K562 (cell line): ENCODE results near the gene OVCA2. TPM values are rescaled to one million over a fixed set of nuclear protein-coding genes. Genes with fewer than 3 reads are reported as not detected.
A peak's percentile ranks its signal among the peaks of the same experiment; 100 is the strongest.

Source experiments
- BRF1 ChIP-seq: IDR thresholded peaks from 3 replicates; pipeline ENCODE4 v1.6.1; 2011; ENCODE audit warnings: borderline replicate concordance, mild to moderate bottlenecking; ENCODE audit not compliant: insufficient read length; ENCODE audit errors: extremely low read depth
- CBX1 ChIP-seq: sonication (generic); IDR thresholded peaks from 2 replicates; pipeline ENCODE4 v1.6.1; 2016; ENCODE audit warnings: antibody characterized with exemption, low read depth, mild to moderate bottlenecking
- ELF2 ChIP-seq: fragments of 250-450 bp; sonication (Bioruptor Pico); IDR thresholded peaks from 2 replicates; pipeline ENCODE4 v1.5.0; 2021; ENCODE audit warnings: mild to moderate bottlenecking
- GTF2F1 ChIP-seq: IDR thresholded peaks from 2 replicates; pipeline ENCODE4 v1.6.1; 2011; ENCODE audit warnings: low read depth, low read length, improper control_type of control experiment
- JUND ChIP-seq, 2 experiments: IDR thresholded peaks; 2 replicates in 1 of 2; 3 replicates in 1 of 2; pipeline ENCODE4 v1.6.1; 2011; ENCODE audit warnings: borderline replicate concordance in 2 of 2, low read depth in 2 of 2, low read length in 2 of 2, improper control_type of control experiment in 1 of 2, missing biosample characterization in 1 of 2, missing genetic modification characterization in 1 of 2, missing genetic modification reagents in 1 of 2
- NFRKB ChIP-seq: fragments of 450-650 bp; IDR thresholded peaks from 2 replicates; pipeline ENCODE4 v1.6.1; 2016; ENCODE audit warnings: low read depth
- ZNF263 ChIP-seq: sonication (generic); formaldehyde crosslinking; IDR thresholded peaks from 2 replicates; pipeline ENCODE4 v1.8.0; 2022; ENCODE audit warnings: mild to moderate bottlenecking, missing genetic modification reagents, borderline replicate concordance
- ZNF311 ChIP-seq: fragments of 250-450 bp; sonication (Bioruptor Pico); IDR thresholded peaks from 2 replicates; pipeline ENCODE4 v1.4.0; 2020; ENCODE audit warnings: mild to moderate bottlenecking, moderate library complexity
- ZNF583 ChIP-seq: fragments of 250-450 bp; sonication (Bioruptor Pico); IDR thresholded peaks from 2 replicates; pipeline ENCODE4 v1.4.0; 2020
- polyA plus RNA-seq, 8 experiments: library from polyadenylated mRNA; depleted of rRNA in 4 of 8; stranded (reverse) in 5 of 8; unstranded in 3 of 8; fragments of >200 nt; fragmentation: Nextera tagmentation in 2 of 8; fragmentation: Illumina TruSeq in 1 of 8; extraction: Ambion mirVana in 2 of 8; extraction: Trizol in 1 of 8; gene quantifications; 2 replicates each; pipeline versions ENCODE4 v1.2.1 to v1.2.3, GENCODE V29; 2011 to 2014; ENCODE audit warnings: inconsistent platforms in 1 of 8, missing spikeins in 1 of 8
- total RNA-seq, 7 experiments: library from RNA; depleted of rRNA in 6 of 7; stranded (reverse); fragments of >200 nt in 6 of 7; fragmentation: Illumina TruSeq in 2 of 7; extraction: Trizol in 2 of 7; gene quantifications; 2 replicates each; pipeline versions ENCODE4 v1.2.1 to v1.2.3, GENCODE V29; 2011 to 2021; ENCODE audit warnings: low replicate concordance in 1 of 7
- TF ChIP-seq, protein P1 (sequence below), 2 experiments: fragments of 450-650 bp; IDR thresholded peaks; 2 replicates each; pipeline ENCODE4 v1.6.1; 2016
- TF ChIP-seq, protein P2 (sequence below): fragments of 450-650 bp; IDR thresholded peaks from 2 replicates; pipeline ENCODE4 v1.6.1; 2016; ENCODE audit warnings: antibody characterized with exemption
- TF ChIP-seq, protein P3 (sequence below), 2 experiments: fragments of 150-350 bp in 1 of 2; IDR thresholded peaks; 2 replicates each; pipeline ENCODE4 v1.6.1; 2012 to 2016; ENCODE audit warnings: low read depth in 2 of 2, low read length in 2 of 2, mild to moderate bottlenecking in 1 of 2, moderate library complexity in 1 of 2
- TF ChIP-seq, protein P4 (sequence below): conservative IDR thresholded peaks from 2 replicates; pipeline ENCODE4 v1.6.1; 2011; ENCODE audit warnings: low read depth, mild to moderate bottlenecking, low read length; ENCODE audit not compliant: control insufficient read depth
- TF ChIP-seq, protein P5 (sequence below), 2 experiments: IDR thresholded peaks; 2 replicates each; pipeline ENCODE4 v1.6.1; 2011; ENCODE audit warnings: borderline replicate concordance in 1 of 2, control low read depth in 1 of 2, low read depth in 1 of 2, low read length in 1 of 2, mild to moderate bottlenecking in 1 of 2, mixed read lengths in 1 of 2, moderate library complexity in 1 of 2; ENCODE audit not compliant: insufficient read depth in 1 of 2, insufficient read length in 1 of 2, poor library complexity in 1 of 2, severe bottlenecking in 1 of 2; ENCODE audit errors: extremely low read depth in 1 of 2
- TF ChIP-seq, protein P6 (sequence below): fragments of 250-450 bp; sonication (Bioruptor Pico); IDR thresholded peaks from 2 replicates; pipeline ENCODE4 v1.5.0; 2021

Gene OVCA2
- total and polyA plus RNA-seq, 9 of the 15 experiments (the other 6 are each of a cell fraction or from before 2014, with no cell fraction given): 3.0 to 23.7 (median 14.1) TPM

DNA sequence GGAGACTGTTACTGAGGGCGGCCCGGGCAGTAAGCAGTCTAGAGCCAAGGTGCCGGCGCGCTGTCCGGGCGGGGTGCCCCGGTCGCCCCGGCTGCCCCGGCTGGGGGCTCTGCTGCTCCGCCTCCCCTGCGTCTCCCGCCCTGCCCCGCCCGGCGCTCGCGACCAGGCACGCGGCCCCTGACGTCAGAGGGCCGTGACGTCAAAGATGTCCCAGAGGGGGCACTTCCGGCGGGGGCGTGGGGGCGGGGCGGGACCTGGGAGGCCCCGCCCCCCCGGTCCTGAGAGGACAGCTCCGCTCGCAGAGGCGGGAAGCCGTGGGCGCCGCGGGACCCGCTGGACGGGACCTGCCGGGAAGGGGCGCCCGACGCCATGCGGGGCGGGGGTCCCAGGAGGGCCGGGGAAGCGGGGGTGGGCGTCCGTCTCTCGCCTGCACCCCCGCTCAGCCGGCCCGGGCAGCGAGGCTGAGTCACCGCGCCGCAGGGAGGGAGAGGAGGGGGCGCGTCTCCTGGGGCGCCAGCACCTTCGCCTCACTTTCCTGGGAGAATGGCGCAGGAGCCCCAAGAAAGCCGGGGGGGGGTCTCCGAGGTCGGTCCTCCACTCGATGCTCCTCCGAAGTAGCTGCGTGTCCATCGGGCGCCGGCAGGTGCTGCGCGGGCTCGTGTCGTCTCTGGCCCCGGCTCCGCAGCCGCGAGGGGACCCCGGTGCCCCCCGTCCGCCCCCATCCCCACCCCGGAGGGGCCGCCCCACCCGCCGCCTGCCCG, 8.7 kb downstream of the OVCA2 start (continued):
- TF ChIP-seq, protein P1, sequence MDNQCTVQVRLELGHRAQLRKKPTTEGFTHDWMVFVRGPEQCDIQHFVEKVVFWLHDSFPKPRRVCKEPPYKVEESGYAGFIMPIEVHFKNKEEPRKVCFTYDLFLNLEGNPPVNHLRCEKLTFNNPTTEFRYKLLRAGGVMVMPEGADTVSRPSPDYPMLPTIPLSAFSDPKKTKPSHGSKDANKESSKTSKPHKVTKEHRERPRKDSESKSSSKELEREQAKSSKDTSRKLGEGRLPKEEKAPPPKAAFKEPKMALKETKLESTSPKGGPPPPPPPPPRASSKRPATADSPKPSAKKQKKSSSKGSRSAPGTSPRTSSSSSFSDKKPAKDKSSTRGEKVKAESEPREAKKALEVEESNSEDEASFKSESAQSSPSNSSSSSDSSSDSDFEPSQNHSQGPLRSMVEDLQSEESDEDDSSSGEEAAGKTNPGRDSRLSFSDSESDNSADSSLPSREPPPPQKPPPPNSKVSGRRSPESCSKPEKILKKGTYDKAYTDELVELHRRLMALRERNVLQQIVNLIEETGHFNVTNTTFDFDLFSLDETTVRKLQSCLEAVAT (IDR thresholded peaks at IDR 0.05): no peak
- TF ChIP-seq GTF2F1 (no peak), JUND (IDR thresholded peaks at IDR 0.05; ENCODE audit: borderline replicate concordance, low read depth, low read length) (peak; percentile 21; the same call in 1 of the 2 replicates), JUND (tag; IDR thresholded peaks at IDR 0.05; ENCODE audit: borderline replicate concordance, low read depth, low read length) (no peak; the same call in 2 of the 3 replicates), ZNF583 (no peak), BRF1 (no peak), ELF2 (no peak), ZNF311 (CRISPR knock-in tag) (no peak), CBX1 (no peak), ZNF263 (no peak), NFRKB (no peak)
- TF ChIP-seq, protein P2, sequence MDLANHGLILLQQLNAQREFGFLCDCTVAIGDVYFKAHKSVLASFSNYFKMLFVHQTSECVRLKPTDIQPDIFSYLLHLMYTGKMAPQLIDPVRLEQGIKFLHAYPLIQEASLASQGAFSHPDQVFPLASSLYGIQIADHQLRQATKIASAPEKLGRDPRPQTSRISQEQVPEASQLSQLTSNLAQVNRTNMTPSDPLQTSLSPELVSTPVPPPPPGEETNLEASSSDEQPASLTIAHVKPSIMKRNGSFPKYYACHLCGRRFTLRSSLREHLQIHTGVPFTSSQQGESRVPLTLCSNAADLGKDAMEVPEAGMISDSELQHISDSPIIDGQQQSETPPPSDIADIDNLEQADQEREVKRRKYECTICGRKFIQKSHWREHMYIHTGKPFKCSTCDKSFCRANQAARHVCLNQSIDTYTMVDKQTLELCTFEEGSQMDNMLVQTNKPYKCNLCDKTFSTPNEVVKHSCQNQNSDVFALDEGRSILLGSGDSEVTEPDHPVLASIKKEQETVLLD: no peak
- TF ChIP-seq, protein P3, sequence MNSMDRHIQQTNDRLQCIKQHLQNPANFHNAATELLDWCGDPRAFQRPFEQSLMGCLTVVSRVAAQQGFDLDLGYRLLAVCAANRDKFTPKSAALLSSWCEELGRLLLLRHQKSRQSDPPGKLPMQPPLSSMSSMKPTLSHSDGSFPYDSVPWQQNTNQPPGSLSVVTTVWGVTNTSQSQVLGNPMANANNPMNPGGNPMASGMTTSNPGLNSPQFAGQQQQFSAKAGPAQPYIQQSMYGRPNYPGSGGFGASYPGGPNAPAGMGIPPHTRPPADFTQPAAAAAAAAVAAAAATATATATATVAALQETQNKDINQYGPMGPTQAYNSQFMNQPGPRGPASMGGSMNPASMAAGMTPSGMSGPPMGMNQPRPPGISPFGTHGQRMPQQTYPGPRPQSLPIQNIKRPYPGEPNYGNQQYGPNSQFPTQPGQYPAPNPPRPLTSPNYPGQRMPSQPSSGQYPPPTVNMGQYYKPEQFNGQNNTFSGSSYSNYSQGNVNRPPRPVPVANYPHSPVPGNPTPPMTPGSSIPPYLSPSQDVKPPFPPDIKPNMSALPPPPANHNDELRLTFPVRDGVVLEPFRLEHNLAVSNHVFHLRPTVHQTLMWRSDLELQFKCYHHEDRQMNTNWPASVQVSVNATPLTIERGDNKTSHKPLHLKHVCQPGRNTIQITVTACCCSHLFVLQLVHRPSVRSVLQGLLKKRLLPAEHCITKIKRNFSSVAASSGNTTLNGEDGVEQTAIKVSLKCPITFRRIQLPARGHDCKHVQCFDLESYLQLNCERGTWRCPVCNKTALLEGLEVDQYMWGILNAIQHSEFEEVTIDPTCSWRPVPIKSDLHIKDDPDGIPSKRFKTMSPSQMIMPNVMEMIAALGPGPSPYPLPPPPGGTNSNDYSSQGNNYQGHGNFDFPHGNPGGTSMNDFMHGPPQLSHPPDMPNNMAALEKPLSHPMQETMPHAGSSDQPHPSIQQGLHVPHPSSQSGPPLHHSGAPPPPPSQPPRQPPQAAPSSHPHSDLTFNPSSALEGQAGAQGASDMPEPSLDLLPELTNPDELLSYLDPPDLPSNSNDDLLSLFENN (IDR thresholded peaks at IDR 0.05; ENCODE audit: low read depth in 2 of 2, low read length in 2 of 2): no peak
- TF ChIP-seq, protein P4, sequence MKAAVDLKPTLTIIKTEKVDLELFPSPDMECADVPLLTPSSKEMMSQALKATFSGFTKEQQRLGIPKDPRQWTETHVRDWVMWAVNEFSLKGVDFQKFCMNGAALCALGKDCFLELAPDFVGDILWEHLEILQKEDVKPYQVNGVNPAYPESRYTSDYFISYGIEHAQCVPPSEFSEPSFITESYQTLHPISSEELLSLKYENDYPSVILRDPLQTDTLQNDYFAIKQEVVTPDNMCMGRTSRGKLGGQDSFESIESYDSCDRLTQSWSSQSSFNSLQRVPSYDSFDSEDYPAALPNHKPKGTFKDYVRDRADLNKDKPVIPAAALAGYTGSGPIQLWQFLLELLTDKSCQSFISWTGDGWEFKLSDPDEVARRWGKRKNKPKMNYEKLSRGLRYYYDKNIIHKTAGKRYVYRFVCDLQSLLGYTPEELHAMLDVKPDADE: peak; percentile 48; the same call in 1 of the 2 replicates
- TF ChIP-seq, protein P5, sequence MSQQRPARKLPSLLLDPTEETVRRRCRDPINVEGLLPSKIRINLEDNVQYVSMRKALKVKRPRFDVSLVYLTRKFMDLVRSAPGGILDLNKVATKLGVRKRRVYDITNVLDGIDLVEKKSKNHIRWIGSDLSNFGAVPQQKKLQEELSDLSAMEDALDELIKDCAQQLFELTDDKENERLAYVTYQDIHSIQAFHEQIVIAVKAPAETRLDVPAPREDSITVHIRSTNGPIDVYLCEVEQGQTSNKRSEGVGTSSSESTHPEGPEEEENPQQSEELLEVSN (IDR thresholded peaks at IDR 0.05; ENCODE audit: borderline replicate concordance in 1 of 2, extremely low read depth in 1 of 2, insufficient read depth in 1 of 2, insufficient read length in 1 of 2, low read depth in 1 of 2, low read length in 1 of 2, poor library complexity in 1 of 2, severe bottlenecking in 1 of 2): peak; percentile 60 to 96
- TF ChIP-seq, protein P6, sequence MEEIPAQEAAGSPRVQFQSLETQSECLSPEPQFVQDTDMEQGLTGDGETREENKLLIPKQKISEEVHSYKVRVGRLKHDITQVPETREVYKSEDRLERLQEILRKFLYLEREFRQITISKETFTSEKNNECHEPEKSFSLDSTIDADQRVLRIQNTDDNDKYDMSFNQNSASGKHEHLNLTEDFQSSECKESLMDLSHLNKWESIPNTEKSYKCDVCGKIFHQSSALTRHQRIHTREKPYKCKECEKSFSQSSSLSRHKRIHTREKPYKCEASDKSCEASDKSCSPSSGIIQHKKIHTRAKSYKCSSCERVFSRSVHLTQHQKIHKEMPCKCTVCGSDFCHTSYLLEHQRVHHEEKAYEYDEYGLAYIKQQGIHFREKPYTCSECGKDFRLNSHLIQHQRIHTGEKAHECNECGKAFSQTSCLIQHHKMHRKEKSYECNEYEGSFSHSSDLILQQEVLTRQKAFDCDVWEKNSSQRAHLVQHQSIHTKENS: no peak
